ENCODE data around the gene CDC42BPB.

Gene CDC42BPB

GRCh38 chr14:102891556-102891955 lies 165.8 kb downstream of the CDC42BPB start:
- no peak for DNase-seq

- DNase-seq: no peak
Observed at GRCh38 chr14:102891111-102891510, 166.2 kb downstream of the CDC42BPB start.

GRCh38 chr14:102889615-102890014 lies 167.7 kb downstream of the CDC42BPB start:
- no peak for DNase-seq

- DNase-seq: no peak
Observed at GRCh38 chr14:102888748-102889147, 168.6 kb downstream of the CDC42BPB start.

GRCh38 chr14:102885737-102886447 lies 171.5 kb downstream of the CDC42BPB start:
- no peak for DNase-seq

- no peak for DNase-seq
Observed at GRCh38 chr14:102883554-102883953, 173.8 kb downstream of the CDC42BPB start.

- no peak for DNase-seq
Observed at GRCh38 chr14:102883089-102883541, 174.2 kb downstream of the CDC42BPB start.

Measured in NCI-H2081 (cell line).